Peyer's patch (tissue), 4 donors: ENCODE measurements around the gene COBL. TPM values are rescaled to one million over a fixed set of nuclear protein-coding genes. Genes with fewer than 3 reads are reported as not detected.
"Not testable (repeated sequence)": the region's sequence is repeated elsewhere in the genome, so short reads cannot be mapped to it uniquely, and the experiment has no call there.

ENCODE experiments used
- DNase-seq, 3 donors: peaks; one replicate each; pipeline ENCODE4 v3.0.0-alpha.2; 2017 to 2019
- H3K27ac ChIP-seq, 4 donors: fragments of 200-600 bp; sonication (generic); one replicate each; pipeline ENCODE4 v1.5.1; 2016 to 2019
- H3K27me3 ChIP-seq, 2 donors: fragments of 200-600 bp; sonication (generic); one replicate each; pipeline ENCODE4 v1.5.1; 2019
- H3K36me3 ChIP-seq, 3 donors: fragments of 200-600 bp; sonication (generic); one replicate each; pipeline ENCODE4 v1.5.1; 2016 to 2019
- H3K4me1 ChIP-seq, 4 donors: fragments of 200-600 bp; sonication (generic); one replicate each; pipeline ENCODE4 v1.5.1; 2016 to 2019
- H3K4me3 ChIP-seq, 4 donors: fragments of 200-600 bp; sonication (generic); 1 replicate in 3 of 4; 2 replicates in 1 of 4; pipeline ENCODE4 v1.5.1; 2016 to 2019; ENCODE audit warnings: mild to moderate bottlenecking in 1 of 4
- H3K9me3 ChIP-seq, 4 donors: fragments of 200-600 bp; sonication (generic); one replicate each; pipeline ENCODE4 v1.5.1; 2016 to 2019; ENCODE audit warnings: mild to moderate bottlenecking in 1 of 4
- CTCF ChIP-seq, 6 experiments: fragments of 450-650 bp in 4 of 6; fragments of 200-600 bp in 2 of 6; sonication (generic) in 1 of 6; IDR thresholded peaks; one replicate each; pipeline ENCODE4 v1.5.1; 2017 to 2019; ENCODE audit warnings: antibody characterized with exemption in 6 of 6, mild to moderate bottlenecking in 3 of 6, moderate library complexity in 1 of 6
- POLR2A ChIP-seq, 2 donors: fragments of 450-650 bp; IDR thresholded peaks; one replicate each; pipeline ENCODE4 v1.5.1; 2017; ENCODE audit warnings: antibody characterized with exemption in 2 of 2, mild to moderate bottlenecking in 2 of 2, moderate library complexity in 2 of 2
- total RNA-seq, 4 donors: library from RNA; depleted of rRNA; stranded (reverse); fragments of >200 nt; gene quantifications; one replicate each; pipeline ENCODE4 v1.1.0, GENCODE V29; 2016

The COBL gene
- total RNA-seq, 4 donors from 2014 or later, result 25.6 to 129 (median 116) TPM

- no peak for TF ChIP-seq CTCF (IDR thresholded peaks at IDR 0.05)
- TF ChIP-seq POLR2A (IDR thresholded peaks at IDR 0.05), result no peak
- H3K9me3 ChIP-seq, result no peaks in the 10 kb centered on the region
These were observed 107.2 kb downstream of the COBL start for GRCh38 chr7:51209426-51209825.

GRCh38 chr7:51208125-51208524, 108.5 kb downstream of the COBL start:
- DNase-seq, H3K4me1 ChIP-seq: not testable (repeated sequence)

More at GRCh38 chr7:51209426-51209825, 107.2 kb downstream of the COBL start:
- Histone ChIP-seq H3K27me3 (no peaks in the 10 kb centered on the region), H3K4me1 (no peaks in the 10 kb centered on the region), H3K27ac (no peak overlapping the region), H3K36me3 (no peaks in the 10 kb centered on the region), H3K4me3 (no peak overlapping the region)
- no peak for DNase-seq

GRCh38 chr7:51198654-51199053, 118.0 kb downstream of the COBL start:
- no peaks in the 10 kb centered on the region for H3K4me1 ChIP-seq
- H3K4me3 ChIP-seq, result no peak overlapping the region
- H3K36me3 ChIP-seq, result no peaks in the 10 kb centered on the region
- TF ChIP-seq POLR2A (IDR thresholded peaks at IDR 0.05) (no peak), CTCF (IDR thresholded peaks at IDR 0.05) (no peak)
- no peak for DNase-seq
- H3K27ac ChIP-seq, result no peak overlapping the region
- no peaks in the 10 kb centered on the region for H3K9me3 ChIP-seq
- no peaks in the 10 kb centered on the region for H3K27me3 ChIP-seq

More at GRCh38 chr7:51208125-51208524, 108.5 kb downstream of the COBL start:
- H3K27ac ChIP-seq, H3K36me3 ChIP-seq, H3K9me3 ChIP-seq, H3K4me3 ChIP-seq, H3K27me3 ChIP-seq: not testable (repeated sequence)

- no peaks in the 10 kb centered on the region for H3K27me3 ChIP-seq
- no peak overlapping the region for H3K4me3 ChIP-seq
- H3K27ac ChIP-seq, result no peak overlapping the region
- no peaks in the 10 kb centered on the region for H3K4me1 ChIP-seq
- no peaks in the 10 kb centered on the region for H3K9me3 ChIP-seq
- H3K36me3 ChIP-seq, result peaks cover 0 to 16% (median 0%) of the 10 kb centered on the region in 3 donors
- no peak for DNase-seq
- TF ChIP-seq CTCF (IDR thresholded peaks at IDR 0.05), result no peak
These were observed 125.6 kb downstream of the COBL start for GRCh38 chr7:51190969-51191368.

GRCh38 chr7:51189777-51190176, 126.8 kb downstream of the COBL start:
- no peaks in the 10 kb centered on the region for H3K27me3 ChIP-seq
- no peaks in the 10 kb centered on the region for H3K4me1 ChIP-seq
- H3K27ac ChIP-seq, result no peak overlapping the region
- no peak for TF ChIP-seq CTCF (IDR thresholded peaks at IDR 0.05)
- TF ChIP-seq POLR2A (IDR thresholded peaks at IDR 0.05), result no peak
- peaks cover 0 to 16% (median 0%) of the 10 kb centered on the region in 3 donors for H3K36me3 ChIP-seq
- DNase-seq, result no peak
- H3K9me3 ChIP-seq, result no peaks in the 10 kb centered on the region
- no peak overlapping the region for H3K4me3 ChIP-seq

GRCh38 chr7:51188987-51189386, 127.6 kb downstream of the COBL start:
- Histone ChIP-seq H3K36me3 (peaks cover 0 to 19% (median 0%) of the 10 kb centered on the region in 3 donors), H3K27ac (no peak overlapping the region), H3K4me1 (no peaks in the 10 kb centered on the region), H3K4me3 (no peak overlapping the region), H3K27me3 (no peaks in the 10 kb centered on the region), H3K9me3 (no peaks in the 10 kb centered on the region)
- no peak for DNase-seq
- TF ChIP-seq POLR2A (IDR thresholded peaks at IDR 0.05) (no peak), CTCF (IDR thresholded peaks at IDR 0.05) (no peak)
